ENCODE results near the gene PMEPA1. TPM values are rescaled to one million over a fixed set of nuclear protein-coding genes. Genes with fewer than 3 reads are reported as not detected.

The PMEPA1 gene
- total RNA-seq, 1 donor from 2014 or later: 34.8 TPM

DNA sequence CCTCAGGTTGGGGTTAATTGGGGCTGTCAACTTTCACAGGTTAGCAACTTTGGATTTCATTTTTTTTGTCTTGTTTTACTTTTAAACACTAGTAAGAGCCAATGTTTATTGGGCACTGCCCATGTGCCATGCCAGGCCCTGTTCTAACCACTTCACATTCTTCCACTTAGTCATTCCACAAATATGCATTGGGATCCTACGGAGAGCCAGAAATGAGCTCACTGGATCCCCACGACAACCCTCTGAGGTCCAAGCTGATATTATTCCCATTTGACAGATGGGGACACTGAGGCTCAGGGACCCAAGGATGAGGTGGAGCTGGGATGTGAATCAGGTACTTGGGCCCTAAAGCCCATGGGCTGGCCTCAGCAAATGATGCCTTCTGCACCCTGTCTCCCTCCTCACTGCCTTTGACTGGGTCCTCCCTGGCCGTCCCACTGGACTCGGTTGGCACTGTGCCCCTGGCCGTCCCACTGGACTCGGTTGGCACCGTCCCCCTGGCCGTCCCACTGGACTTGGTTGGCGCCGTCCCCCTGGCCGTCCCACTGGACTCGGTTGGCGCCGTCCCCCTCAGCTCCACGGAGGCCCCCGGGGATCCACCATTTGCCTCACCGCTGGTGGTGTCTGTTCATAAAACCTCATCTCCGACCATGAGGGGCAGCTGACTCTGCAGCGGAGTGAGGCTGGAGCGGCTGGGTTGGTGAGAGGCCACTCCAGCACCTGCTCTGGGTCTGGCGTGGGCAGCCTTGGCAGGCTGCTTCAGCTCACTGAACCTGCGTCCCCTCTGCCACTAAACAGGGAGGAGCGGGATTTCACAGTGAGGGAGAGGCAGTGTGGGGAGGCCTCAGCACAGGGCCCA is 4.8 kb upstream of the PMEPA1 start:
- DNase-seq (ENCODE audit: low spot score): no peak
- intact Hi-C loops (cut with DNase I): loop anchor here (5.0 to 10.0 kb wide), 2 partner anchors 93 to 320 kb away; partner anchors contain the start of gene RBM38

- DNase-seq (ENCODE audit: low spot score): no peak
- intact Hi-C loops (cut with DNase I): loop anchor here (5.0 to 10.0 kb wide), 2 partner anchors 93 to 319 kb away; partner anchors contain the start of gene RBM38
Observed at GRCh38 chr20:57713951-57714350, 4.1 kb upstream of the PMEPA1 start.

DNA sequence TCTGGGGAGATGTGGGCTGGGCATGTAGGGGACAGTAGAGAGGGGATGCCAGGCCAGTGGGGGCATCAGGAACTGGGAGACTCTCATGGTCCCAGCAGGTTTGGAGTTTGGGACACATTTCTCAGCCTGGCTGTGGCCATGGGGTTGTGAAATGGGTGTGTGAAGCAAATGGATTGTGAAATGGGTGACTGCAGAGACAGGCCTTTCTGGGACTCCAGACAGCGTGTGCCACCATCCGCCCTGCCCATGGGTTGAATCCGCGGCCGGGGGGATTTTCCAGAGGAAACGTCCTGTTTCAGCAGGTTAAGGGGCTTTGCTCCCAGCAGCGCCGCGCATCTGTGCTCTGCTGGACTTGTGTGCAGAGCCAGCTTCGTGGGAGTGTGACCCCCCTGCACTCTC is 3.7 kb upstream of the PMEPA1 start:
- intact Hi-C loops (cut with DNase I): loop anchor here (5.0 to 10.0 kb wide), 2 partner anchors 94 to 319 kb away; partner anchors contain the start of gene RBM38
- DNase-seq (ENCODE audit: low spot score): no peak

- DNase-seq (ENCODE audit: low spot score): no peak
- intact Hi-C loops (cut with DNase I): loop anchor here (5.0 to 10.0 kb wide), 2 partner anchors 94 to 318 kb away; partner anchors contain the start of gene RBM38
Observed at GRCh38 chr20:57712851-57713504, 3.2 kb upstream of the PMEPA1 start.

- intact Hi-C loops (cut with DNase I): loop anchor here (5.0 to 10.0 kb wide), 2 partner anchors 95 to 318 kb away; partner anchors contain the start of gene RBM38
Observed at GRCh38 chr20:57712341-57712740, 2.5 kb upstream of the PMEPA1 start.

GRCh38 chr20:57711826-57712225 is 2.0 kb upstream of the PMEPA1 start:
- intact Hi-C loops (cut with DNase I): loop anchor here (2.0 to 10.0 kb wide), 3 partner anchors 37 to 317 kb away; partner anchors contain the start of gene RBM38

More at GRCh38 chr20:57712341-57712740, 2.5 kb upstream of the PMEPA1 start:
- no peak for DNase-seq (ENCODE audit: low spot score)

DNA sequence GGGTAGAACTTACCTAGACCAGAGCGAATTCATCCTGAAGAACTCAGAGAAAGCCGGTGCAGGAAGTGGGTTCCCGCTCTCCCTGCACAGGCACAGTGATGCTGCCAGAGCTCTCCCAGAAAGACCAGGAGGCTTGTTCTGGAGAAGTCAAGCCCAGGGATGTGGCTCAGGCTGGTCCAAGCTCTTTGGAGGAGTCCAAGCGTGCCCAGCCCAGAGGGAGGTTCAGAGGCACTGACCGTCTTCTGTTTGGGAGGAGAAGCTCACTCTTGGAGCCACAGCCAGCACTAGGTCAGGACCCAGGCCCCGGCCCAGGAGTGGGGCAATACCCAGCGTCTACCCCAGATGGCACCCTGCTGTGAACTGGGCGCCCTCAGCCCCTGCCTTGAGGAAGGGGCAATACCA is 1.5 kb upstream of the PMEPA1 start:
- intact Hi-C loops (cut with DNase I): loop anchor here (2.0 to 10.0 kb wide), 3 partner anchors 37 to 317 kb away; partner anchors contain the start of gene RBM38
- no peak for DNase-seq (ENCODE audit: low spot score)

More at GRCh38 chr20:57711826-57712225, 2.0 kb upstream of the PMEPA1 start:
- DNase-seq (ENCODE audit: low spot score): no peak

DNA sequence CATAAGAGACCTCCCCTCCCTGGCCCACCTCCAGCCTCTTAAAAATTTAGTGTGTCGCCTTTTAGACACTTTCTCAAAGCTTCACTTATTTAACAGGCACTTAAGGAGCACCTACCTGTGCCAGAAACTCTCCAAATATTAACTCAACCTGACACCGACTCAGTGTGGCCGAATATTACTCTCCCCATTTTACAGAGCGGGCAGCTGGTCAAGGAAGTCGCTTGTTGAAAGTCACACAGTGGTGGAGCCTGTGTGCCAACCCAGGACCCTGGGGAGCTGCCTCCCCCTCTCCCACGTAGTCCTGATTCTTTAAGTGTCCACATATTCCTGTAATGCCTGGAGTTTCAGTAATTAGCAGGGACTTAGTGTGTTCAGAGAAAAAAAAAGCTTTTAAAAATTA is 1.0 kb upstream of the PMEPA1 start:
- no peak for DNase-seq (ENCODE audit: low spot score)

DNA sequence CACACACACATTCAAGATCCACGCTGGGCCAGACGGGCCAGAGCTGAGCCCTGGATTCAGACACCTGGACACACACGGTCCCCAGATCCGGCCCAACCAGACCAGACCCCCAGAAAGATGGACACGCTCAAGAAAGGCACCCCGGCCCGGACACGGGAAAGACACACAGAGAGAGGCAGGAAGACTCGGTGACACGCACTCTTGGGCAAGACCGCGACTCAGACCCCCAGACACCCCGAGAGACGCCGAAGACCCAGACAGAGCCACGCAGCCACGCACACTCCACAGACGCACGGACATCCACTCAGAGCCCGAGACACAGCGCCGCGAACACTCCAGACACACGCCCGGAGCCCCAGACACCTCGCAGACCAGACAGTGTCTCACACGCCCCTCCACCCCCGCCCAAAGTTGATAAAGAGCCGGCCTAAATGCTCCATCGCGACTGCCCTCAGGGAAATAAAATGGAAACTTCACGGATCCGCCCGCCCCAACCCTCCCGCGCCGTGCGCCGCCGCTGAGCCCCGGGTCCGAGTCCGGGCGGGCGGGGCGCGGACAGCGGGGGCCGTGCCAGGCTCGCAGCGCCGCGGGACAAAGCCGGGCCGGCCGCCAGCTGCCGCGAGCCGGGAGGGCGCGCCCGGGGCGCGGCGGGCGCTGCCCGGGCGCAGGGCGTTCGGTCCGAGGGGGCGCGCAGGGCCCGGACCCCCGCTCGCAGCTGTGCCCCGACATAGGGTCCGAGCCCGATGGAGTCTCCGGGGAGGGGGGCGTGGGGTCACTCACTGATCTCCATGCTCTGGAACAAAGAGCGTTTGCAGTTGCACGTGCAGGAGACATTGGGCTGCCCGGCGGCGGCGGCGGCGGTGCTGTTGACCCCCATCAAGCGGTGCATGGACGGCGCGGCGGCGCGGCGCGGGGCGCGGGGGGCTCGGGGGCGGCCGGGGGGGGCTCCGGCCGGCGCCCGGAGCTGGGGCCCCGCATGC is 831 bp downstream of the PMEPA1 start:
- intact Hi-C loops (cut with DNase I): loop anchor here (5.0 kb wide), 1 partner anchor 52 kb away; no protein-coding TSS in a partner anchor
- no peak for DNase-seq (ENCODE audit: low spot score)

More for the DNA sequence above, 1.0 kb upstream of the PMEPA1 start:
- intact Hi-C loops (cut with DNase I): loop anchor here (2.0 to 10.0 kb wide), 3 partner anchors 38 to 316 kb away; partner anchors contain the start of gene RBM38

GRCh38 chr20:57707849-57708693 is 1.7 kb downstream of the PMEPA1 start:
- no peak for DNase-seq (ENCODE audit: low spot score)
- intact Hi-C loops (cut with DNase I): loop anchor here (5.0 kb wide), 1 partner anchor 51 kb away; no protein-coding TSS in a partner anchor

- intact Hi-C loops (cut with DNase I): loop anchor here (5.0 kb wide), 1 partner anchor 50 kb away; no protein-coding TSS in a partner anchor
- no peak for DNase-seq (ENCODE audit: low spot score)
Observed at GRCh38 chr20:57707320-57707719, 2.5 kb downstream of the PMEPA1 start.

DNA sequence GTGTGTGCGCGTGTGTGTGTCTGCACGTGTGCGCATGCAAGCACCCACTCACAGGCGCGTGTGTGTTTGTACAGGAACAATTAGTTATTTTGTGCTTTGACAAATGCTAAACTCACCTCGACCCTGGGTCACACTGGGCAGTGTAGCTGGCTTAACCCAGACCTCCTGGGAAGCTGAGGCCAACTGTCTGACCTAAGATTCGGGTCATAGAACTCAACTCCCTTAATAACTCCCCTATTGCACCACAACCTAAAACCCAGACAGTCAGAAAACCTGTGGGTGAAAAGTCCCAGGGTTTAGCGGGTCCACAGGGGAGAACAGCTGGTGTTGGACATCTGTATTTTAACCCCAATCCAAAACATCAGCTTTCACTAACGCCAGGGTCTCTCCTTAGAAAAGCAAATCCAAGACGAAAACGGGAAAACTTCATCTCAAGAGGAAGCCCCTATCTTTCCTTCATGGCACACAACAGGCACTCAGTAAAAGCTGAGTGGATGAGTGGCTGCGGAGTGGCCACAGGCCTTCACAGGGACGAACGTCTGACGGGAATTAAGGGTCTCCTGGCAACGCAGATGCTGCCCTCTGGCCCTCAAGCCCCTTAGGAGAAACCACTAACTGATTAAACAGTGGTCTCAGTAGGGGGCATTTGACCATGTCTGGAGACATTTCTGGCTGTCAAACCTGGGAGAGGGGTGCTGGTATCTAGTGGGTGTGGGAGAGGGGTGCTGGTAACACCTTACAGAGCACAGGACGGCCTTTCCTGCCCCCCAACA is 4.5 kb downstream of the PMEPA1 start:
- no peak for DNase-seq (ENCODE audit: low spot score)
- intact Hi-C loops (cut with DNase I): loop anchor here (5.0 kb wide), 1 partner anchor 48 kb away; no protein-coding TSS in a partner anchor

DNA sequence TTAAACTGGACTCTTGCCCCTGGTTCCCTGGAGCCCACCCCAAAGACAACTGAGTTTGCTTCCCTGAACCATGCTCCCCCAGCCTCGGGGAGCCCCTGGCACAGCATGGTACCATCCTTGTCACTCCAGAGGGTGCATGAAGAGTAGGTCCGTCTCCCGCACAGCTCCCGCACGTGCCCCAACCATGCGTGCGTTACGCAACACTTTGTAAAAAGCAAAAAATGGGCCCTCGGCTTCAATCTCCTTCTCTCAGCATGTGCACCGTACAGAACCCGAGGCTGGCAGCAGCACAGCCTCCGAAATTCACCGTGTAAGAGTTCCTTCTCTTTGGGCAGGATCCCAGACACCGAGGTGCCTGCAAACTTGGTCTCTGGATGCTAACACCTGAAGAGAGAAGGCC is 5.6 kb downstream of the PMEPA1 start:
- intact Hi-C loops (cut with DNase I): no loop called here

DNA sequence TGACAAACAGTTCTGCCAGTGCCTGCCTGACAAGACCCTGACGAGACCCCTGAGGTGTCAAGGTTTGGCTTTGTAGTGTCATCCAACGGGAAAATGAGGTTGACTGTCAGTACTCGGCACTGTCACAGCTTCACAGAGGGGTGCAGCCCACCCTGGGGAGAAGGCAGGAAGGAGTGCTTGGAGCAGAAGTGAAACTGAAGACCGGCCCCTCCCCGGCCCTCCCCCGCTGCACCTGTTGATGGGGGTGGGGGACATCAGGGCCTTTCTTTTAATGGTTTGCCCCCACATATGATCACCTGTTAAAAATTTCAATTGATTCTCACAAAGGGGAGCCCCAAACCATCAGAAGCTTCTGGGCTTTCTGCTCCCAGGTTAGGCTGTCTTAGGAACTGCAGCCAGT is 6.8 kb downstream of the PMEPA1 start:
- intact Hi-C loops (cut with DNase I): no loop called here
- DNase-seq (ENCODE audit: low spot score): no peak

More for the DNA sequence above, 5.6 kb downstream of the PMEPA1 start:
- no peak for DNase-seq (ENCODE audit: low spot score)

DNA sequence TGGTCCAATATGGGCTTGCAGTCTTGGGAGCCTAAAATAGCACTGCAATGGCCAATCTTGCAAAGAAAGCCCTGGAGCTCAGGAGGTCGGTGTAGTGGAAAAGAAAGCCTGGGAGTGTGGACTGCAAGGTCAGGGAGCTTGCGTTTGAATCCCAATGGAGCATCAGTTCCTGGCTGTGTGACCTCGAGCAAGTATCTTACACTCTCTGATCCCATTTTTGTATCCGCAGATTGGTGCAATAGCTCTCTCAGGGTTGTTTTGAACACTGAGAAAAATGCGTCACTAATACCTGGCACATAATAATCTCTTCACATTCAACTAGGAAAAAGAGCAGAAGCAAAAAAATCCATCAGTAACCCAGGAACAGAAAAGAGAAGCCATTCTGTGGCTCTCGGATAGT is 7.3 kb downstream of the PMEPA1 start:
- no peak for DNase-seq (ENCODE audit: low spot score)
- intact Hi-C loops (cut with DNase I): no loop called here

GRCh38 chr20:57702091-57702490 is 7.7 kb downstream of the PMEPA1 start:
- DNase-seq (ENCODE audit: low spot score): no peak
- intact Hi-C loops (cut with DNase I): no loop called here

- intact Hi-C loops (cut with DNase I): no loop called here
- no peak for DNase-seq (ENCODE audit: low spot score)
Observed at GRCh38 chr20:57701651-57702050, 8.2 kb downstream of the PMEPA1 start.

Measured in cardiac septum (tissue), 1 donor.